ENCODE results near the gene B4GALT1. TPM values are rescaled to one million over a fixed set of nuclear protein-coding genes. Genes with fewer than 3 reads are reported as not detected.

B4GALT1 gene
- total and polyA plus RNA-seq, 2 of the 8 experiments (the other 6 are each of a cell fraction or from before 2014, with no cell fraction given): 12.8 to 18.2 TPM

DNA sequence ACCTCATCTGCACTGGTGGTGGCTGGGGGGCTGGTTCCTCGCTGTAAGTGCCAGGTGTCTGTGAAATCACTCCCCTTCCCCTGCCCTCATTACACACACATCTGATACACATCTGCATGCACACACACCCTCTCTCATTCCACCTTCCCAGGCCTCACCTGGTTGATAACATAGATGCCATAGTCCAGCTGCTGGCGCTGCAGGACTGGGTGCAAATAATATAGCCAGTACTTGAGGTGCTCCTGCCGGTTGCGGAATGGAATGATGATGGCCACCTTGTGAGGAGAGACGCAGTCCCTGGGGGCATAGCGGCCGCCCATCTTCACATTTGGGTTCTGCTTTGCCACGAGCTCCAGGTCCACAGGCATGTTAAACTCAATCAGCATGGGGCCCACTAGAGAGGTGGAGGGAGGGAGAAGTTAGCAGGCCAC, 32.1 kb downstream of the B4GALT1 start:
- no peak overlapping the region for H3K4me3 ChIP-seq (ENCODE audit: extremely low read depth in 1 of 4, insufficient read depth in 2 of 4, low read depth in 3 of 4, low read length in 4 of 4)
- no peak overlapping the region for H3K56ac ChIP-seq (replicated peaks; ENCODE audit: insufficient read length, low read depth, low read length)
- H3K79me1 ChIP-seq (ENCODE audit: low read depth, low read length): peaks cover 2% of the 10 kb centered on the region; the same call in 1 of the 2 replicates
- FAIRE-seq: no peak
- no peak overlapping the region for H3K18ac ChIP-seq (ENCODE audit: extremely low read depth, low read length)
- no peak overlapping the region for H3K9ac ChIP-seq (replicated peaks in 1 of 4; ENCODE audit: extremely low read depth in 1 of 4, low read depth in 3 of 4, low read length in 3 of 4)
- H2BK120ac ChIP-seq (replicated peaks; ENCODE audit: low read depth, low read length): no peak overlapping the region
- H3K14ac ChIP-seq (ENCODE audit: insufficient read length): no peak overlapping the region
- H3K23me2 ChIP-seq (ENCODE audit: low read depth, low read length): no peaks in the 10 kb centered on the region
- no peak overlapping the region for H2BK20ac ChIP-seq (ENCODE audit: low read length)
- 96% methylated on average over 8 of the region's 8 CpGs; no CpG with 5 or more reads in 1 of the 2 experiments for WGBS, 2 experiments (ENCODE audit: extremely low coverage in 1 of 2, insufficient coverage in 1 of 2, insufficient read length in 1 of 2, insufficient replicate concordance in 2 of 2, low coverage in 1 of 2, low lambda C conversion rate in 2 of 2, missing lambda C conversion rate in 1 of 2)
- no peak overlapping the region for H2BK12ac ChIP-seq (ENCODE audit: low read depth, low read length)
- CTCF ChIA-PET (ENCODE audit: partially characterized antibody): interaction anchor here (1.2 kb wide), 2 partner anchors 26 to 36 kb away, joined by 3 read pairs; no protein-coding TSS in a partner anchor
- peaks cover 0 to 5% (median 1%) of the 10 kb centered on the region in 4 experiments; a peak in 3 of 7 replicates for H3K4me1 ChIP-seq (replicated peaks in 1 of 4; ENCODE audit: control insufficient read depth in 3 of 4, insufficient read depth in 4 of 4, low read length in 3 of 4)
- no peaks in the 10 kb centered on the region for H3K36me3 ChIP-seq (ENCODE audit: control insufficient read depth in 2 of 4, insufficient read depth in 4 of 4, low read length in 3 of 4)
- H3K4ac ChIP-seq (replicated peaks; ENCODE audit: insufficient read length, low read depth, low read length): no peak overlapping the region
- no peak overlapping the region for H4K91ac ChIP-seq (replicated peaks; ENCODE audit: insufficient read length, low read length)
- DNase-seq (ENCODE audit: low read depth in 1 of 2, low spot score in 2 of 2): no peak
- no peak overlapping the region for H2AK5ac ChIP-seq (ENCODE audit: low read depth, low read length)
- H3K9me3 ChIP-seq (ENCODE audit: insufficient read depth in 2 of 2, low read depth in 1 of 2, low read length in 1 of 2): no peaks in the 10 kb centered on the region
- H2BK15ac ChIP-seq (ENCODE audit: low read length): no peak overlapping the region
- H2AFZ ChIP-seq (ENCODE audit: low read length): no peak overlapping the region
- POLR2A ChIA-PET (ENCODE audit: partially characterized antibody): no interaction called here
- H2BK5ac ChIP-seq (ENCODE audit: low read depth, low read length): no peak overlapping the region
- H3K27ac ChIP-seq (ENCODE audit: low read depth, low read length): no peak overlapping the region
- H3K79me2 ChIP-seq (ENCODE audit: control insufficient read depth in 1 of 2, insufficient read depth in 2 of 2, low read length in 2 of 2): no peaks in the 10 kb centered on the region; a peak in 1 of 4 replicates
- H4K8ac ChIP-seq (ENCODE audit: extremely low read depth, insufficient read depth, low read length): no peak overlapping the region
- no peak overlapping the region for H4K5ac ChIP-seq (ENCODE audit: insufficient read length, low read depth, low read length)
- no peak overlapping the region for H3K23ac ChIP-seq (ENCODE audit: insufficient read length)
- H3K27me3 ChIP-seq (replicated peaks in 1 of 4; ENCODE audit: control insufficient read depth in 3 of 4, extremely low read depth in 1 of 4, insufficient read depth in 3 of 4, low read length in 3 of 4): no peaks in the 10 kb centered on the region
- no peak overlapping the region for H3K4me2 ChIP-seq (ENCODE audit: insufficient read depth in 1 of 2, low read depth in 2 of 2, low read length in 2 of 2)
- peaks cover 0 to 3% of the 10 kb centered on the region in 2 experiments for H4K20me1 ChIP-seq (replicated peaks in 1 of 2; ENCODE audit: control insufficient read depth in 1 of 2, insufficient read depth in 2 of 2, low read length in 2 of 2)
- TF ChIP-seq, protein P1, sequence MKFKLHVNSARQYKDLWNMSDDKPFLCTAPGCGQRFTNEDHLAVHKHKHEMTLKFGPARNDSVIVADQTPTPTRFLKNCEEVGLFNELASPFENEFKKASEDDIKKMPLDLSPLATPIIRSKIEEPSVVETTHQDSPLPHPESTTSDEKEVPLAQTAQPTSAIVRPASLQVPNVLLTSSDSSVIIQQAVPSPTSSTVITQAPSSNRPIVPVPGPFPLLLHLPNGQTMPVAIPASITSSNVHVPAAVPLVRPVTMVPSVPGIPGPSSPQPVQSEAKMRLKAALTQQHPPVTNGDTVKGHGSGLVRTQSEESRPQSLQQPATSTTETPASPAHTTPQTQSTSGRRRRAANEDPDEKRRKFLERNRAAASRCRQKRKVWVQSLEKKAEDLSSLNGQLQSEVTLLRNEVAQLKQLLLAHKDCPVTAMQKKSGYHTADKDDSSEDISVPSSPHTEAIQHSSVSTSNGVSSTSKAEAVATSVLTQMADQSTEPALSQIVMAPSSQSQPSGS (IDR thresholded peaks at IDR 0.05; ENCODE audit: low read length): no peak
- TF ChIP-seq SIX5 (IDR thresholded peaks at IDR 0.05; ENCODE audit: low read depth, low read length): no peak
- no peak for TF ChIP-seq TEAD4 (IDR thresholded peaks at IDR 0.05; ENCODE audit: low read depth, low read length)
- no peak for TF ChIP-seq GABPA (IDR thresholded peaks at IDR 0.05; ENCODE audit: borderline replicate concordance, insufficient read depth, low read length)
- no peak for TF ChIP-seq CHD1 (IDR thresholded peaks at IDR 0.05; ENCODE audit: low read depth, low read length)
- no peak for TF ChIP-seq POU5F1 (IDR thresholded peaks at IDR 0.05; ENCODE audit: low read depth, low read length)
- TF ChIP-seq, protein P2, sequence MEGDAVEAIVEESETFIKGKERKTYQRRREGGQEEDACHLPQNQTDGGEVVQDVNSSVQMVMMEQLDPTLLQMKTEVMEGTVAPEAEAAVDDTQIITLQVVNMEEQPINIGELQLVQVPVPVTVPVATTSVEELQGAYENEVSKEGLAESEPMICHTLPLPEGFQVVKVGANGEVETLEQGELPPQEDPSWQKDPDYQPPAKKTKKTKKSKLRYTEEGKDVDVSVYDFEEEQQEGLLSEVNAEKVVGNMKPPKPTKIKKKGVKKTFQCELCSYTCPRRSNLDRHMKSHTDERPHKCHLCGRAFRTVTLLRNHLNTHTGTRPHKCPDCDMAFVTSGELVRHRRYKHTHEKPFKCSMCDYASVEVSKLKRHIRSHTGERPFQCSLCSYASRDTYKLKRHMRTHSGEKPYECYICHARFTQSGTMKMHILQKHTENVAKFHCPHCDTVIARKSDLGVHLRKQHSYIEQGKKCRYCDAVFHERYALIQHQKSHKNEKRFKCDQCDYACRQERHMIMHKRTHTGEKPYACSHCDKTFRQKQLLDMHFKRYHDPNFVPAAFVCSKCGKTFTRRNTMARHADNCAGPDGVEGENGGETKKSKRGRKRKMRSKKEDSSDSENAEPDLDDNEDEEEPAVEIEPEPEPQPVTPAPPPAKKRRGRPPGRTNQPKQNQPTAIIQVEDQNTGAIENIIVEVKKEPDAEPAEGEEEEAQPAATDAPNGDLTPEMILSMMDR (IDR thresholded peaks at IDR 0.05; ENCODE audit: control extremely low read depth in 1 of 3, insufficient read depth in 1 of 3, low read depth in 1 of 3, low read length in 3 of 3): no peak
- TF ChIP-seq TBP (IDR thresholded peaks at IDR 0.05; ENCODE audit: low read depth, low read length): no peak
- no peak for TF ChIP-seq ZNF274 (IDR thresholded peaks at IDR 0.05; ENCODE audit: borderline replicate concordance, extremely low read depth, low read length)
- TF ChIP-seq SIN3A (conservative IDR thresholded peaks at IDR 0.05 in 1 of 2, IDR thresholded peaks at IDR 0.05 in 1 of 2; ENCODE audit: low read depth in 1 of 2, low read length in 2 of 2): no peak
